Thyroid gland (tissue), 4 donors: Measurements from ENCODE around the gene FRAS1.
"Not testable (repeated sequence)": the region's sequence is repeated elsewhere in the genome, so short reads cannot be mapped to it uniquely, and the experiment has no call there.

Source experiments
- POLR2A ChIP-seq, 2 donors: fragments of 450-650 bp; IDR thresholded peaks; one replicate each; pipeline ENCODE4 v1.6.1; 2017; ENCODE audit warnings: antibody characterized with exemption in 2 of 2, mild to moderate bottlenecking in 2 of 2, moderate library complexity in 1 of 2
- TF ChIP-seq, protein P1 (sequence below), 6 experiments: fragments of 200-600 bp in 3 of 6; fragments of 450-650 bp in 3 of 6; sonication (generic) in 3 of 6; IDR thresholded peaks; one replicate each; pipeline ENCODE4 v1.5.1; 2016 to 2019; ENCODE audit warnings: antibody characterized with exemption in 6 of 6, mild to moderate bottlenecking in 2 of 6, inconsistent platforms in 1 of 6, moderate library complexity in 1 of 6

DNA sequence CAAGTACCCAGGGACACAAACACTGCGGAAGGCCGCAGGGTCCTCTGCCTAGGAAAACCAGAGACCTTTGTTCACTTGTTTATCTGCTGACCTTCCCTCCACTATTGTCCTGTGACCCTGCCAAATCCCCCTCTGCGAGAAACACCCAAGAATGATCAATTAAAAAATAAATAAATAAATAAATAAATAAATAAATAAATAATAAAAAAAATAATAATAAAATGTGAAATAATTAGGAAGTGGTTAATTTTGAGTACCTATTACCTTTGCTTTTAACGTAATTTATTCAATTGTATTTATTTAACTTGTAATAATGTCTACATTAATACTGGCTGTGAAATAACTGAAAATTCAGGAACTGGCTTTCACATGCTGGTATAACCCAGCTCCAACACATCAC, 491.8 kb downstream of the FRAS1 start:
- TF ChIP-seq, protein P1, sequence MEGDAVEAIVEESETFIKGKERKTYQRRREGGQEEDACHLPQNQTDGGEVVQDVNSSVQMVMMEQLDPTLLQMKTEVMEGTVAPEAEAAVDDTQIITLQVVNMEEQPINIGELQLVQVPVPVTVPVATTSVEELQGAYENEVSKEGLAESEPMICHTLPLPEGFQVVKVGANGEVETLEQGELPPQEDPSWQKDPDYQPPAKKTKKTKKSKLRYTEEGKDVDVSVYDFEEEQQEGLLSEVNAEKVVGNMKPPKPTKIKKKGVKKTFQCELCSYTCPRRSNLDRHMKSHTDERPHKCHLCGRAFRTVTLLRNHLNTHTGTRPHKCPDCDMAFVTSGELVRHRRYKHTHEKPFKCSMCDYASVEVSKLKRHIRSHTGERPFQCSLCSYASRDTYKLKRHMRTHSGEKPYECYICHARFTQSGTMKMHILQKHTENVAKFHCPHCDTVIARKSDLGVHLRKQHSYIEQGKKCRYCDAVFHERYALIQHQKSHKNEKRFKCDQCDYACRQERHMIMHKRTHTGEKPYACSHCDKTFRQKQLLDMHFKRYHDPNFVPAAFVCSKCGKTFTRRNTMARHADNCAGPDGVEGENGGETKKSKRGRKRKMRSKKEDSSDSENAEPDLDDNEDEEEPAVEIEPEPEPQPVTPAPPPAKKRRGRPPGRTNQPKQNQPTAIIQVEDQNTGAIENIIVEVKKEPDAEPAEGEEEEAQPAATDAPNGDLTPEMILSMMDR (IDR thresholded peaks at IDR 0.05) = not testable (repeated sequence)
- not testable (repeated sequence) for TF ChIP-seq POLR2A (IDR thresholded peaks at IDR 0.05)
